GM23248 (cell line): ENCODE measurements around the gene ENOSF1. TPM values are rescaled to one million over a fixed set of nuclear protein-coding genes. Genes with fewer than 3 reads are reported as not detected.
A peak's percentile ranks its signal among the peaks of the same experiment; 100 is the strongest.

Source experiments
- DNase-seq: peaks from one replicate; pipeline ENCODE4 v3.0.0-alpha.2; 2015
- H2AFZ ChIP-seq: fragments of 200-600 bp; sonication (generic); 2 replicates; pipeline ENCODE4 v1.6.1; 2016; ENCODE audit warnings: antibody characterized with exemption
- H3F3A ChIP-seq: fragments of 200-600 bp; sonication (generic); 2 replicates; pipeline ENCODE4 v1.6.1; 2016; ENCODE audit warnings: mild to moderate bottlenecking, antibody characterized with exemption, mixed run types; ENCODE audit not compliant: insufficient read depth
- H3K27ac ChIP-seq: fragments of 200-600 bp; sonication (generic); 2 replicates; pipeline ENCODE4 v1.5.1; 2016; ENCODE audit warnings: mild to moderate bottlenecking
- H3K27me3 ChIP-seq: fragments of 200-600 bp; sonication (generic); replicated peaks from 2 replicates; pipeline ENCODE4 v1.6.1; 2016; ENCODE audit warnings: mild to moderate bottlenecking; ENCODE audit not compliant: insufficient read depth
- H3K36me3 ChIP-seq: fragments of 200-600 bp; sonication (generic); 2 replicates; pipeline ENCODE4 v1.6.1; 2016; ENCODE audit warnings: low read depth, mild to moderate bottlenecking
- H3K4me1 ChIP-seq: fragments of 200-600 bp; sonication (generic); 2 replicates; pipeline ENCODE4 v1.6.1; 2016; ENCODE audit warnings: mild to moderate bottlenecking; ENCODE audit not compliant: insufficient read depth
- H3K4me2 ChIP-seq: fragments of 200-600 bp; sonication (generic); one replicate; pipeline ENCODE4 v1.6.1; 2016; ENCODE audit warnings: mild to moderate bottlenecking; ENCODE audit not compliant: unreplicated experiment
- H3K4me3 ChIP-seq: fragments of 200-600 bp; sonication (generic); 2 replicates; pipeline ENCODE4 v1.5.1; 2016; ENCODE audit warnings: mild to moderate bottlenecking
- H3K79me2 ChIP-seq: fragments of 200-600 bp; sonication (generic); 2 replicates; pipeline ENCODE4 v1.6.1; 2016; ENCODE audit warnings: mild to moderate bottlenecking; ENCODE audit not compliant: insufficient read depth
- H3K9ac ChIP-seq: fragments of 200-600 bp; sonication (generic); 2 replicates; pipeline ENCODE4 v1.6.1; 2016; ENCODE audit warnings: mild to moderate bottlenecking
- H3K9me2 ChIP-seq: fragments of 200-600 bp; sonication (generic); 2 replicates; pipeline ENCODE4 v1.6.1; 2016; ENCODE audit warnings: mixed run types, mild to moderate bottlenecking, moderate library complexity; ENCODE audit not compliant: insufficient read depth
- H3K9me3 ChIP-seq: fragments of 200-600 bp; sonication (generic); one replicate; pipeline ENCODE4 v1.6.1; 2017; ENCODE audit warnings: low read depth
- H4K20me1 ChIP-seq: fragments of 200-600 bp; sonication (generic); 2 replicates; pipeline ENCODE4 v1.6.0; 2016; ENCODE audit not compliant: insufficient read depth
- EZH2 ChIP-seq: fragments of 200-600 bp; sonication (generic); IDR thresholded peaks from 2 replicates; pipeline ENCODE4 v1.6.1; 2018; ENCODE audit warnings: antibody characterized with exemption, mild to moderate bottlenecking; ENCODE audit not compliant: insufficient read depth, poor library complexity, severe bottlenecking
- EZH2phosphoT487 ChIP-seq: fragments of 200-600 bp; sonication (generic); IDR thresholded peaks from 2 replicates; pipeline ENCODE4 v1.6.1; 2018; ENCODE audit warnings: antibody characterized with exemption, moderate library complexity, mild to moderate bottlenecking, low read depth; ENCODE audit not compliant: insufficient read depth
- WGBS, 2 experiments: methylation state at CpG; one replicate each; pipeline ENCODE4 v1.1.6; 2015 to 2017; ENCODE audit warnings: low lambda C conversion rate in 2 of 2, low coverage in 1 of 2; ENCODE audit errors: missing lambda C conversion rate in 2 of 2; 5-methylcytosine and 5-hydroxymethylcytosine counted together
- in situ Hi-C: fragments of 300-500 bp; cut with MboI; formaldehyde crosslinking; loops from 2 replicates; pipeline ENCODE4 v1.15.0; 2020
- polyA plus RNA-seq: library from polyadenylated mRNA; unstranded; fragments of >200 nt; fragmentation: Nextera tagmentation; extraction: Ambion mirVana; gene quantifications from 2 replicates; pipeline ENCODE4 v1.2.1, GENCODE V29; 2016
- total RNA-seq: library from RNA; depleted of rRNA; stranded (reverse); fragments of >200 nt; shearing (Covaris generic); gene quantifications from 2 replicates; pipeline ENCODE4 v1.2.3, GENCODE V29; 2014; rRNA removed

The ENOSF1 gene
- total and polyA plus RNA-seq, 2 experiments from 2014 or later, result 17.5 to 20.0 TPM

GRCh38 chr18:622289-622688 lies 90.1 kb downstream of the ENOSF1 start:
- Histone ChIP-seq H3K79me2 (no peaks in the 10 kb centered on the region), H3K9ac (no peak overlapping the region), H3F3A (peaks cover 4% of the 10 kb centered on the region; the same call in 1 of the 2 replicates), H4K20me1 (no peaks in the 10 kb centered on the region), H3K4me3 (no peak overlapping the region), H3K27ac (no peak overlapping the region), H3K4me2 (no peak overlapping the region), H3K4me1 (peaks cover 3% of the 10 kb centered on the region; the same call in 1 of the 2 replicates), H3K27me3 (no peaks in the 10 kb centered on the region), H3K9me3 (no peaks in the 10 kb centered on the region), H3K36me3 (no peaks in the 10 kb centered on the region), H2AFZ (no peak overlapping the region), H3K9me2 (no peaks in the 10 kb centered on the region)
- WGBS, 2 experiments, result 76 to 83% methylated on average over 6 of the region's 6 CpGs
- TF ChIP-seq EZH2phosphoT487 (no peak), EZH2 (no peak)
- no peak for DNase-seq
- in situ Hi-C loops, result no loop called here

GRCh38 chr18:621291-622043 lies 91.0 kb downstream of the ENOSF1 start:
- Histone ChIP-seq H3K27me3 (no peaks in the 10 kb centered on the region), H3K9ac (0 out of 2 replicates have a peak overlapping the region, but pooled peaks have one; percentile 2), H3K27ac (no peak overlapping the region), H3K4me1 (peaks cover 3% of the 10 kb centered on the region; the same call in 1 of the 2 replicates), H3K9me2 (no peaks in the 10 kb centered on the region), H4K20me1 (no peaks in the 10 kb centered on the region), H3K36me3 (no peaks in the 10 kb centered on the region), H3K4me3 (no peak overlapping the region), H3K4me2 (peak overlapping the region; percentile 9), H3K79me2 (no peaks in the 10 kb centered on the region), H3F3A (no peaks in the 10 kb centered on the region), H2AFZ (no peak overlapping the region), H3K9me3 (no peaks in the 10 kb centered on the region)
- TF ChIP-seq EZH2 (no peak), EZH2phosphoT487 (no peak)
- DNase-seq, result peak; percentile 88
- in situ Hi-C loops, result no loop called here
- 18 to 19% methylated on average over 7 of the region's 7 CpGs for WGBS, 2 experiments

Other genes starting within 250 kb of the ENOSF1 start
- 24.9 and 25.9 TPM in 2 replicates for gene COLEC12, start 211.9 kb downstream of the ENOSF1 start, total RNA-seq
- 19.3 and 19.4 TPM in 2 replicates for gene COLEC12, start 211.9 kb downstream of the ENOSF1 start, polyA plus RNA-seq
- not detected in 2 replicates for gene CETN1, start 132.2 kb downstream of the ENOSF1 start, total RNA-seq
- not detected in 2 replicates for gene CETN1, start 132.2 kb downstream of the ENOSF1 start, polyA plus RNA-seq
- not detected in 2 replicates for gene CLUL1, start 115.6 kb downstream of the ENOSF1 start, total RNA-seq
- not detected in 2 replicates for gene CLUL1, start 115.6 kb downstream of the ENOSF1 start, polyA plus RNA-seq
- 16.8 and 17.7 TPM in 2 replicates for gene TYMS, start 55.0 kb downstream of the ENOSF1 start, total RNA-seq
- gene TYMS, start 55.0 kb downstream of the ENOSF1 start, polyA plus RNA-seq, result 71.5 and 72.8 TPM in 2 replicates
- 89.9 and 91.6 TPM in 2 replicates for gene YES1, start 99.6 kb upstream of the ENOSF1 start, total RNA-seq
- 23.6 and 23.8 TPM in 2 replicates for gene YES1, start 99.6 kb upstream of the ENOSF1 start, polyA plus RNA-seq
- not detected in 2 replicates for gene ADCYAP1, start 192.2 kb upstream of the ENOSF1 start, total RNA-seq
- not detected in 2 replicates for gene ADCYAP1, start 192.2 kb upstream of the ENOSF1 start, polyA plus RNA-seq